GM12892 (cell line): ENCODE data around the gene ADRM1.

Experiments
- POLR2A ChIP-seq: IDR thresholded peaks from 2 replicates; pipeline ENCODE4 v1.6.1; 2011; ENCODE audit warnings: low read depth, low read length, control low read depth
- POLR2AphosphoS5 ChIP-seq: IDR thresholded peaks from 2 replicates; pipeline ENCODE4 v1.6.1; 2011; ENCODE audit warnings: low read depth, low read length, control low read depth
- TAF1 ChIP-seq: IDR thresholded peaks from 2 replicates; pipeline ENCODE4 v1.6.1; 2011; ENCODE audit warnings: low read depth, mild to moderate bottlenecking, control low read depth, low read length, borderline replicate concordance

GRCh38 chr20:62357681-62358080 is 54.9 kb downstream of the ADRM1 start:
- TF ChIP-seq POLR2A (no peak), POLR2AphosphoS5 (no peak), TAF1 (no peak)
